ENCODE measurements around the gene SAMD10.
"Not testable (repeated sequence)": the region's sequence is repeated elsewhere in the genome, so short reads cannot be mapped to it uniquely, and the experiment has no call there.

DNA sequence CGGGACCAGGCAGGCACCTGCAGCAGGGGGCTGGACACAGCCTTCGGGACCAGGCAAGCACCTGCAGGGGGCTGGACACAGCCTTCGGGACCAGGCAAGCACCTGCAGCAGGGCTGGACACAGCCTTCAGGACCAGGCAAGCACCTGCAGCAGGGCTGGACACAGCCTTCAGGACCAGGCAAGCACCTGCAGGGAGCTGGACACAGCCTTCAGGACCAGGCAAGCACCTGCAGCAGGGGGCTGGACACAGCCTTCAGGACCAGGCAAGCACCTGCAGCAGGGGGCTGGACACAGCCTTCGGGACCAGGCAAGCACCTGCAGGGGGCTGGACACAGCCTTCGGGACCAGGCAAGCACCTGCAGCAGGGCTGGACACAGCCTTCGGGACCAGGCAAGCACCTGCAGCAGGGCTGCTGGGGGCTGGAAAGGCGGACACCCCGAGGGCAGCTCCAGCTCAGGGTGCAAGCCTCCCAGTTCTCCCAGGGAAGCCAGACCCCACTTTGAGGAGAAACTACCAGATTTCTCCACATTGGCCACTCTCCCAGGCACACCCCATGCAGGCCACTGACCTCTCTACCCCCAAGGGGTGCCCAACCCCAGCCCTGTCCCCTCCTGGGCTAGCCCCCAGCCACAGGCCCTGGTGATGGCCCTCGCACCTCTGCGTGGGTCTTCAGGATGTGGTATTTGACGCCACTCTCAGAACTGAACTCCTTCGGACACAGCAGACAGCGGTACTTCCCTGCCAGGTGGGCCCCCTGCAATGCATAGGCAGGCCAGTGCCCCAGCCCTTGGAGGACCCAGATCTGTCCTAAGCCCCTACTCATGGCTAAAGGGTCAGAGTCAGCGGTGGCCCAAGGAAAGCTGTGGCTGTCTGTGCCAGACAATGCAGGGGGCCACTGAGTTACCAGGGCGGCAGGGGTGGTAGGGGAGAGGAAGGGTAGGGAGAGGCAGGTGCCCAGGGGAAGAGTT, 18.5 kb downstream of the SAMD10 start:
- TF ChIP-seq, protein P1, sequence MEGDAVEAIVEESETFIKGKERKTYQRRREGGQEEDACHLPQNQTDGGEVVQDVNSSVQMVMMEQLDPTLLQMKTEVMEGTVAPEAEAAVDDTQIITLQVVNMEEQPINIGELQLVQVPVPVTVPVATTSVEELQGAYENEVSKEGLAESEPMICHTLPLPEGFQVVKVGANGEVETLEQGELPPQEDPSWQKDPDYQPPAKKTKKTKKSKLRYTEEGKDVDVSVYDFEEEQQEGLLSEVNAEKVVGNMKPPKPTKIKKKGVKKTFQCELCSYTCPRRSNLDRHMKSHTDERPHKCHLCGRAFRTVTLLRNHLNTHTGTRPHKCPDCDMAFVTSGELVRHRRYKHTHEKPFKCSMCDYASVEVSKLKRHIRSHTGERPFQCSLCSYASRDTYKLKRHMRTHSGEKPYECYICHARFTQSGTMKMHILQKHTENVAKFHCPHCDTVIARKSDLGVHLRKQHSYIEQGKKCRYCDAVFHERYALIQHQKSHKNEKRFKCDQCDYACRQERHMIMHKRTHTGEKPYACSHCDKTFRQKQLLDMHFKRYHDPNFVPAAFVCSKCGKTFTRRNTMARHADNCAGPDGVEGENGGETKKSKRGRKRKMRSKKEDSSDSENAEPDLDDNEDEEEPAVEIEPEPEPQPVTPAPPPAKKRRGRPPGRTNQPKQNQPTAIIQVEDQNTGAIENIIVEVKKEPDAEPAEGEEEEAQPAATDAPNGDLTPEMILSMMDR (IDR thresholded peaks at IDR 0.05): not testable (repeated sequence)
- not testable (repeated sequence) for TF ChIP-seq ZFX (IDR thresholded peaks at IDR 0.05; ENCODE audit: borderline replicate concordance)

All from 22Rv1 (cell line).